Measurements from ENCODE around the gene AUTS2. TPM values are rescaled to one million over a fixed set of nuclear protein-coding genes. Genes with fewer than 3 reads are reported as not detected.

AUTS2 gene
- total and polyA plus RNA-seq, 11 donors = 3.4 to 14.0 (median 7.3) TPM

- Histone ChIP-seq H3K27me3 (peaks cover 0 to 9% (median 0%) of the 10 kb centered on the region in 9 donors), H3K9me3 (no peaks in the 10 kb centered on the region), H3K27ac (no peak overlapping the region), H3K4me1 (peaks cover 0 to 9% (median 2%) of the 10 kb centered on the region in 12 donors), H3K4me3 (no peak overlapping the region), H3K36me3 (peaks cover 0 to 7% (median 0%) of the 10 kb centered on the region in 9 donors)
- no peak for ATAC-seq
- intact Hi-C loops (cut with DNase I) = loop anchor here in 1 of 10 donors (5.0 kb wide), 1 partner anchor 509 kb away; no protein-coding TSS in a partner anchor
- TF ChIP-seq, protein P1, sequence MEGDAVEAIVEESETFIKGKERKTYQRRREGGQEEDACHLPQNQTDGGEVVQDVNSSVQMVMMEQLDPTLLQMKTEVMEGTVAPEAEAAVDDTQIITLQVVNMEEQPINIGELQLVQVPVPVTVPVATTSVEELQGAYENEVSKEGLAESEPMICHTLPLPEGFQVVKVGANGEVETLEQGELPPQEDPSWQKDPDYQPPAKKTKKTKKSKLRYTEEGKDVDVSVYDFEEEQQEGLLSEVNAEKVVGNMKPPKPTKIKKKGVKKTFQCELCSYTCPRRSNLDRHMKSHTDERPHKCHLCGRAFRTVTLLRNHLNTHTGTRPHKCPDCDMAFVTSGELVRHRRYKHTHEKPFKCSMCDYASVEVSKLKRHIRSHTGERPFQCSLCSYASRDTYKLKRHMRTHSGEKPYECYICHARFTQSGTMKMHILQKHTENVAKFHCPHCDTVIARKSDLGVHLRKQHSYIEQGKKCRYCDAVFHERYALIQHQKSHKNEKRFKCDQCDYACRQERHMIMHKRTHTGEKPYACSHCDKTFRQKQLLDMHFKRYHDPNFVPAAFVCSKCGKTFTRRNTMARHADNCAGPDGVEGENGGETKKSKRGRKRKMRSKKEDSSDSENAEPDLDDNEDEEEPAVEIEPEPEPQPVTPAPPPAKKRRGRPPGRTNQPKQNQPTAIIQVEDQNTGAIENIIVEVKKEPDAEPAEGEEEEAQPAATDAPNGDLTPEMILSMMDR (IDR thresholded peaks at IDR 0.05) = no peak
- TF ChIP-seq POLR2A (IDR thresholded peaks at IDR 0.05) = no peak
- DNase-seq = no peak
- 88 to 92% (median 89%) methylated on average over 5 to 6 of the region's 6 CpGs for WGBS, 4 donors
These were observed 1102.7 kb downstream of the AUTS2 start for GRCh38 chr7:70700941-70701425.

GRCh38 chr7:70701477-70701876 is 1103.2 kb downstream of the AUTS2 start:
- DNase-seq (no peak), ATAC-seq (no peak)
- H3K27me3 ChIP-seq = peaks cover 0 to 4% (median 0%) of the 10 kb centered on the region in 9 donors
- 90 to 93% (median 92%) methylated on average over 6 of the region's 6 CpGs for WGBS, 4 donors
- H3K4me1 ChIP-seq = peaks cover 0 to 6% (median 0%) of the 10 kb centered on the region in 12 donors
- no peak overlapping the region for H3K27ac ChIP-seq
- H3K9me3 ChIP-seq = no peaks in the 10 kb centered on the region
- H3K36me3 ChIP-seq = peaks cover 0 to 7% (median 0%) of the 10 kb centered on the region in 9 donors
- intact Hi-C loops (cut with DNase I) = loop anchor here in 1 of 10 donors (5.0 kb wide), 1 partner anchor 509 kb away; no protein-coding TSS in a partner anchor
- H3K4me3 ChIP-seq = no peak overlapping the region
- no peak for TF ChIP-seq POLR2A (IDR thresholded peaks at IDR 0.05)
- TF ChIP-seq, protein P1 (IDR thresholded peaks at IDR 0.05) = no peak

DNA sequence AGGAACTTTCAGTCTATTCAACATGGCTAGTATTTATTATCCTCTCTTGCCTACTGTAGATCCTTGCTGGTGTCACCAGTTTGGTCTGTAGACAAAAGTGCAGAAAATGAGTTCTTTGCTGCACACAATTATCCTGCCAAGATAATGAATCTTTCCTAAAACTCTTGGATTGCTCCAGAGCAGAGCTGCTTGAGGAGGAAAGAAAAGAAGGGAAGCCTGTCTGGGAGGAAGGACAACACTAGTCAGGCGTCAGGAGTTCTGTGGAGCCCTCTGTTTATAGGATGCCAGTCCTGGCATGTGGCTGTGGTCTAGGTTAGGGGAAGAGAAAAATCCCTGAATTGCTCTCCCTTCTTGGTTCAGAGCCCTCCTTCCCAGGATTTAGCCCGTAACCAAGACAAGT is 1103.7 kb downstream of the AUTS2 start:
- H3K4me1 ChIP-seq = peaks cover 0 to under 1% (median 0%) of the 10 kb centered on the region in 12 donors
- DNase-seq = no peak
- 84 to 97% (median 93%) methylated on average over 2 of the region's 2 CpGs for WGBS, 4 donors
- H3K9me3 ChIP-seq = no peaks in the 10 kb centered on the region
- TF ChIP-seq, protein P1 (IDR thresholded peaks at IDR 0.05) = no peak
- no peak for TF ChIP-seq POLR2A (IDR thresholded peaks at IDR 0.05)
- ATAC-seq = no peak
- H3K36me3 ChIP-seq = peaks cover 0 to 7% (median 0%) of the 10 kb centered on the region in 9 donors
- intact Hi-C loops (cut with DNase I) = loop anchor here in 1 of 10 donors (5.0 kb wide), 1 partner anchor 510 kb away; no protein-coding TSS in a partner anchor
- H3K27me3 ChIP-seq = peaks cover 0 to 3% (median 0%) of the 10 kb centered on the region in 9 donors
- no peak overlapping the region for H3K4me3 ChIP-seq
- H3K27ac ChIP-seq = no peak overlapping the region

DNA sequence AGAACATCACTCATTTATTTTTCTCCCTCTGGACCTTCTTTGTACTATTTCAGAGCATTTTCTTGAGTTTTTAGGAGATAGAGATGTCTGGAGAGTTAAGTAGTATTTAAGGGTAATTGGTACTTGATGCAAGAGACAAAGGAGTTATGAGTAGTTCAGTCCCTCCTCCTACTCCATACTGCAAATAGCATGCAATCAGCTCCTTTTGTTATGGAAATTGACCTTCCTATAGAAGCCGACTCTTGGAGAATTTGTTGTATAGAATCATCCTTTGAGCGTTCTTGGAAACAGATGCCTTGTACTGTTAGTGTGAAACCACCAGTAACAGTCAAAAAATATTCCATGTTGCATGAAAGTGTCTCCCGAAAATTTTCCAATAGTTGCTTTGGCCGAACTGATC is 1105.5 kb downstream of the AUTS2 start:
- Histone ChIP-seq H3K9me3 (no peaks in the 10 kb centered on the region), H3K4me1 (peaks cover 0 to 10% (median 0%) of the 10 kb centered on the region in 12 donors), H3K4me3 (no peak overlapping the region), H3K27me3 (no peaks in the 10 kb centered on the region), H3K36me3 (peaks cover 0 to 6% (median 0%) of the 10 kb centered on the region in 9 donors), H3K27ac (no peak overlapping the region)
- TF ChIP-seq POLR2A (IDR thresholded peaks at IDR 0.05) = no peak
- TF ChIP-seq, protein P1 (IDR thresholded peaks at IDR 0.05) = no peak
- ATAC-seq (no peak), DNase-seq (no peak)
- WGBS, 4 donors = 96 to 98% (median 97%) methylated on average over 4 of the region's 4 CpGs
- intact Hi-C loops (cut with DNase I) = loop anchor here in 1 of 10 donors (5.0 kb wide), 1 partner anchor 511 kb away; no protein-coding TSS in a partner anchor
